IMR-90 (cell line): ENCODE measurements around the gene NKIRAS1. TPM values are rescaled to one million over a fixed set of nuclear protein-coding genes. Genes with fewer than 3 reads are reported as not detected.

Experiments used
- ATAC-seq: fragments of 200-7000 bp; cut with Tn5 transposase; 2 replicates; pipeline ENCODE4 v1.9.1; 2020; ENCODE audit warnings: low read depth, mild to moderate bottlenecking, moderate library complexity
- BruUV-seq: library from RNA; stranded (reverse); fragments of 400-500 nt; replicated peaks from 2 replicates; lab custom pipeline; 2021; lab: Mats Ljungman, UMichigan
- CTCF ChIA-PET: fragments of 300-600 bp; formaldehyde crosslinking; extraction: SDS; loops from one replicate; lab custom pipeline; 2021; ENCODE audit warnings: antibody characterized with exemption; lab: Yijun Ruan, JAX
- POLR2A ChIA-PET: fragments of 300-600 bp; sonication (Branson Sonifier 250); formaldehyde crosslinking; loops from one replicate; lab custom pipeline; 2022; ENCODE audit warnings: antibody characterized with exemption; ENCODE audit not compliant: unreplicated experiment; lab: Charles Lee
- DNase-seq: peaks from one replicate; pipeline ENCODE4 v3.0.0; 2013
- H2AFZ ChIP-seq: replicated peaks from 2 replicates; pipeline ENCODE3; 2013; ENCODE audit warnings: low read length, mild to moderate bottlenecking; ENCODE audit not compliant: poor library complexity
- H2AK5ac ChIP-seq: 2 replicates; pipeline ENCODE4 v1.6.1; 2013; ENCODE audit warnings: low read depth, low read length, inconsistent platforms
- H2AK9ac ChIP-seq: replicated peaks from 2 replicates; pipeline ENCODE3; 2013; ENCODE audit warnings: mild to moderate bottlenecking, low read depth, low read length, moderate library complexity; ENCODE audit not compliant: poor library complexity
- H2BK120ac ChIP-seq: 2 replicates; pipeline ENCODE4 v1.6.1; 2013; ENCODE audit warnings: low read depth, low read length, inconsistent platforms
- H2BK15ac ChIP-seq: 3 replicates; pipeline ENCODE4 v1.6.1; 2013; ENCODE audit warnings: low read depth, low read length, inconsistent platforms
- H2BK20ac ChIP-seq: 2 replicates; pipeline ENCODE4 v1.6.1; 2013; ENCODE audit warnings: low read depth, mild to moderate bottlenecking, inconsistent platforms, low read length, moderate library complexity
- H2BK5ac ChIP-seq: 2 replicates; pipeline ENCODE4 v1.6.1; 2013; ENCODE audit warnings: mild to moderate bottlenecking, low read depth, low read length, inconsistent platforms; ENCODE audit not compliant: poor library complexity, severe bottlenecking
- H3K14ac ChIP-seq: replicated peaks from 2 replicates; pipeline ENCODE4 v1.6.1; 2013; ENCODE audit warnings: low read depth, low read length, inconsistent platforms
- H3K18ac ChIP-seq: 2 replicates; pipeline ENCODE4 v1.6.1; 2013; ENCODE audit warnings: low read depth, low read length, control low read depth
- H3K23ac ChIP-seq: 2 replicates; pipeline ENCODE4 v1.6.1; 2013; ENCODE audit warnings: low read depth, low read length, inconsistent platforms
- H3K27ac ChIP-seq: 2 replicates; pipeline ENCODE4 v1.5.1; 2013; ENCODE audit warnings: mild to moderate bottlenecking, control low read depth, low read length; ENCODE audit not compliant: insufficient read depth
- H3K27me3 ChIP-seq: 2 replicates; pipeline ENCODE4 v1.6.1; 2013; ENCODE audit warnings: low read length; ENCODE audit not compliant: control insufficient read depth, insufficient read depth
- H3K36me3 ChIP-seq: 2 replicates; pipeline ENCODE4 v1.6.1; 2013; ENCODE audit warnings: low read length, mixed read lengths; ENCODE audit not compliant: control insufficient read depth, insufficient read depth
- H3K4ac ChIP-seq: 2 replicates; pipeline ENCODE4 v1.6.1; 2013; ENCODE audit warnings: low read depth, low read length, inconsistent platforms
- H3K4me1 ChIP-seq: 2 replicates; pipeline ENCODE4 v1.6.1; 2013; ENCODE audit warnings: low read length, mixed read lengths; ENCODE audit not compliant: control insufficient read depth, insufficient read depth
- H3K4me2 ChIP-seq: 2 replicates; pipeline ENCODE4 v1.6.1; 2013; ENCODE audit warnings: low read depth, mild to moderate bottlenecking, control low read depth, low read length, moderate library complexity
- H3K4me3 ChIP-seq: 2 replicates; pipeline ENCODE4 v1.5.1; 2013; ENCODE audit warnings: low read depth, mild to moderate bottlenecking, control low read depth, low read length, moderate library complexity; ENCODE audit not compliant: insufficient read depth
- H3K56ac ChIP-seq: 2 replicates; pipeline ENCODE4 v1.6.1; 2013; ENCODE audit warnings: low read length, inconsistent platforms; ENCODE audit not compliant: insufficient read depth; ENCODE audit errors: extremely low read depth
- H3K79me1 ChIP-seq, 2 experiments: 2 replicates each; pipeline ENCODE4 v1.6.1; 2013; ENCODE audit warnings: low read length in 2 of 2, inconsistent platforms in 1 of 2, low read depth in 1 of 2
- H3K9ac ChIP-seq: 2 replicates; pipeline ENCODE4 v1.6.1; 2013; ENCODE audit warnings: low read depth, low read length, control low read depth
- H3K9me1 ChIP-seq: 2 replicates; pipeline ENCODE4 v1.6.1; 2013; ENCODE audit warnings: low read length, inconsistent platforms; ENCODE audit not compliant: insufficient read depth
- H3K9me3 ChIP-seq: 2 replicates; pipeline ENCODE4 v1.6.1; 2013; ENCODE audit warnings: low read length; ENCODE audit not compliant: control insufficient read depth, insufficient read depth
- H4K20me1 ChIP-seq: 2 replicates; pipeline ENCODE4 v1.6.1; 2013; ENCODE audit warnings: low read length, inconsistent platforms; ENCODE audit not compliant: insufficient read depth
- H4K5ac ChIP-seq: 2 replicates; pipeline ENCODE4 v1.6.1; 2013; ENCODE audit warnings: mild to moderate bottlenecking, low read depth, low read length, control low read depth
- H4K8ac ChIP-seq, 2 experiments: 2 replicates each; pipeline ENCODE4 v1.6.1; 2013; ENCODE audit warnings: low read depth in 2 of 2, low read length in 2 of 2, control low read depth in 1 of 2, inconsistent platforms in 1 of 2
- H4K91ac ChIP-seq: 2 replicates; pipeline ENCODE4 v1.6.1; 2013; ENCODE audit warnings: low read depth, low read length, inconsistent platforms; ENCODE audit not compliant: insufficient read depth
- BHLHE40 ChIP-seq: fragments of 150-350 bp; IDR thresholded peaks from 2 replicates; pipeline ENCODE4 v1.6.1; 2016; ENCODE audit warnings: mild to moderate bottlenecking, low read depth, low read length
- CEBPB ChIP-seq: IDR thresholded peaks from 2 replicates; pipeline ENCODE4 v1.6.1; 2012; ENCODE audit warnings: low read depth, low read length, improper control_type of control experiment
- CHD1 ChIP-seq: IDR thresholded peaks from 2 replicates; pipeline ENCODE4 v1.6.1; 2012; ENCODE audit warnings: low read depth, low read length, improper control_type of control experiment
- FOS ChIP-seq: fragments of 150-350 bp; IDR thresholded peaks from 2 replicates; pipeline ENCODE4 v1.6.1; 2016; ENCODE audit warnings: low read depth, low read length
- MAFK ChIP-seq: IDR thresholded peaks from 2 replicates; pipeline ENCODE4 v1.6.1; 2012; ENCODE audit warnings: low read depth, low read length, improper control_type of control experiment
- MAZ ChIP-seq: IDR thresholded peaks from 2 replicates; pipeline ENCODE4 v1.6.1; 2012; ENCODE audit warnings: low read depth, mild to moderate bottlenecking, low read length, improper control_type of control experiment, moderate library complexity, borderline replicate concordance
- MXI1 ChIP-seq: IDR thresholded peaks from 2 replicates; pipeline ENCODE4 v1.6.1; 2012; ENCODE audit warnings: low read depth, mild to moderate bottlenecking, low read length, moderate library complexity, borderline replicate concordance
- POLR2A ChIP-seq: IDR thresholded peaks from 2 replicates; pipeline ENCODE4 v1.6.1; 2012; ENCODE audit warnings: mild to moderate bottlenecking, low read depth, low read length
- RAD21 ChIP-seq: IDR thresholded peaks from 2 replicates; pipeline ENCODE4 v1.6.1; 2012; ENCODE audit warnings: low read length, improper control_type of control experiment
- RCOR1 ChIP-seq: IDR thresholded peaks from 2 replicates; pipeline ENCODE4 v1.6.1; 2012; ENCODE audit warnings: mild to moderate bottlenecking, low read length, improper control_type of control experiment; ENCODE audit not compliant: insufficient replicate concordance
- RFX5 ChIP-seq: IDR thresholded peaks from 2 replicates; pipeline ENCODE4 v1.8.0; 2012; ENCODE audit warnings: low read depth, mild to moderate bottlenecking, low read length, moderate library complexity
- WGBS, 2 experiments: methylation state at CpG; one replicate each; pipeline versions ENCODE4 v1.1.5 to v1.1.7; 2013; ENCODE audit warnings: missing lambda C conversion rate in 2 of 2; ENCODE audit not compliant: insufficient read length in 1 of 2; ENCODE audit errors: extremely low coverage in 2 of 2; 5-methylcytosine and 5-hydroxymethylcytosine counted together
- dilution Hi-C: fragments of 300-500 bp; cut with HindIII; formaldehyde crosslinking; loops from one replicate; pipeline ENCODE4 v1.14.3; 2018; ENCODE audit warnings: low sequenced_read_pairs; ENCODE audit not compliant: unreplicated experiment
- in situ Hi-C: fragments of 300-500 bp; cut with MboI; formaldehyde crosslinking; loops from 3 replicates; pipeline ENCODE4 v1.14.3; 2019; ENCODE audit warnings: low sequenced_read_pairs, inconsistent platforms, mixed read lengths
- intact Hi-C: fragments of 100-400 bp; cut with micrococcal nuclease; formaldehyde crosslinking; loops from 2 replicates; pipeline ENCODE4 v1.10.0; 2022
- polyA plus RNA-seq, 3 experiments: library from polyadenylated mRNA; depleted of rRNA; stranded (reverse); fragments of >200 nt; gene quantifications; 2 replicates each; pipeline ENCODE4 v1.2.3, GENCODE V29; 2012; ENCODE audit warnings: low replicate concordance in 1 of 3
- total RNA-seq: library from RNA; depleted of rRNA; stranded (reverse); fragments of >200 nt; gene quantifications from 2 replicates; pipeline ENCODE4 v1.2.3, GENCODE V29; 2012
- TF ChIP-seq, protein P1 (sequence below): conservative IDR thresholded peaks from 2 replicates; pipeline ENCODE4 v1.5.1; 2012; ENCODE audit warnings: mild to moderate bottlenecking, low read depth, low read length, improper control_type of control experiment
- TF ChIP-seq, protein P2 (sequence below): fragments of 150-350 bp; IDR thresholded peaks from 2 replicates; pipeline ENCODE4 v1.6.1; 2017; ENCODE audit warnings: mild to moderate bottlenecking, antibody characterized with exemption, low read length, low read depth
- TF ChIP-seq, protein P3 (sequence below): fragments of 150-350 bp; IDR thresholded peaks from 2 replicates; pipeline ENCODE4 v1.6.1; 2016; ENCODE audit warnings: low read depth, mild to moderate bottlenecking, low read length, moderate library complexity, borderline replicate concordance

Gene NKIRAS1
- total and polyA plus RNA-seq, 2 of the 4 experiments (the other 2 are of a cell fraction): 6.1 to 6.8 TPM

DNA sequence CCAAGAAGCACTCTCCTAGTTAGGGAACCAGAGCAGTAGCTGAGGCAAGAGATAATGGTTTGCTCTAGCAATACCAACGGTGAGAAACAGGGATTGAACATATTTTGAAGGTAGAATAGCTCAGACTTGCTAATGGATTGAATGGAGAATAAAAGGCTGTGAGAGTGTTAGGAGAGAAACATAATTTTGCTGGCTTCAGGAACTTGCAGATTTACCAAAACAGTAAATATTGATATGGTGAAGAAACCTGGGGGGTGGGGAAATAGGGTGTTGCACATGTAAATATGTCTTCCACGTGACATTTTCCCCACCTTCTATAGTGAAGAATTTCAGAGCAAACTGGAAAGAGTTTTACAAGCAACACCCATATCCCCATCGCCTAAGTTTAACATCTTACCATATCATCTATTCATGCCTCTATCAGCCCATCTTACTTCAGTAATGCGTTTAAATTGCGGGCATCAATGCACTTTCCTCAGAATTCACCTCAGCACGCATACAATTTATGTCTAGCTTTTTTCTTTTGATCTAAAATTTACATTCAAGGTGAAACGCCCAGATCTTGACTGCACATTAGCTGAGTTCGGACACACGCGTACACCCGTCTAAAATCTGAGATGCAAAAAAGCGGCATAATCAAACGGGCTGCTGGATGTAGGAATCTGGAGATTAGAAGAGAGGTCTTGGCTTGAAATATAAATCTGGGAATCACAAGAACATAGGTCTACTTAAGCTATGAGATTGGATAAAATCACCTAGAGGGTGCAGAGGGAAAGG lies 27.4 kb upstream of the NKIRAS1 start:
- Histone ChIP-seq H2AFZ (peak overlapping the region; percentile 56), H2AK9ac (no peak overlapping the region), H3K27me3 (no peaks in the 10 kb centered on the region), H3K4ac (no peak overlapping the region), H2BK120ac (peak overlapping the region; percentile 10; the same call in 1 of the 2 replicates), H2BK5ac (no peak overlapping the region), H3K56ac (no peak overlapping the region), H4K5ac (no peak overlapping the region), H3K4me3 (peak overlapping the region; percentile 93), H3K23ac (peak overlapping the region; percentile 6), H3K36me3 (no peaks in the 10 kb centered on the region; the same call in 1 of the 2 replicates), H2BK20ac (no peak overlapping the region), H2AK5ac (no peak overlapping the region), H3K9me3 (no peaks in the 10 kb centered on the region), H3K14ac (peak overlapping the region; percentile 14; the same call in 1 of the 2 replicates), H4K20me1 (peaks cover 30% of the 10 kb centered on the region), H3K4me1 (peaks cover 11% of the 10 kb centered on the region), H3K79me1 (peaks cover 9 to 28% of the 10 kb centered on the region in 2 experiments; a peak in 3 of 4 replicates), H2BK15ac (no peak overlapping the region; the same call in 2 of the 3 replicates), H3K9ac (peak overlapping the region; percentile 85; the same call in 1 of the 2 replicates), H3K4me2 (peak overlapping the region; percentile 66), H3K18ac (no peak overlapping the region), H4K91ac (no peak overlapping the region), H3K9me1 (peaks cover 3% of the 10 kb centered on the region; the same call in 1 of the 2 replicates), H4K8ac (no peak overlapping the region; a peak in 1 of 4 replicates), H3K27ac (peak overlapping the region; percentile 84; the same call in 1 of the 2 replicates)
- dilution Hi-C loops: no loop called here
- in situ Hi-C loops: no loop called here
- 37% methylated on average over 8 of the region's 13 CpGs; no CpG with 5 or more reads in 1 of the 2 experiments for WGBS, 2 experiments
- TF ChIP-seq CEBPB (no peak), BHLHE40 (no peak), CHD1 (no peak), MAFK (no peak), MXI1 (no peak), FOS (no peak), RFX5 (no peak), RCOR1 (no peak), RAD21 (no peak), POLR2A (no peak), MAZ (no peak)
- TF ChIP-seq, protein P1, sequence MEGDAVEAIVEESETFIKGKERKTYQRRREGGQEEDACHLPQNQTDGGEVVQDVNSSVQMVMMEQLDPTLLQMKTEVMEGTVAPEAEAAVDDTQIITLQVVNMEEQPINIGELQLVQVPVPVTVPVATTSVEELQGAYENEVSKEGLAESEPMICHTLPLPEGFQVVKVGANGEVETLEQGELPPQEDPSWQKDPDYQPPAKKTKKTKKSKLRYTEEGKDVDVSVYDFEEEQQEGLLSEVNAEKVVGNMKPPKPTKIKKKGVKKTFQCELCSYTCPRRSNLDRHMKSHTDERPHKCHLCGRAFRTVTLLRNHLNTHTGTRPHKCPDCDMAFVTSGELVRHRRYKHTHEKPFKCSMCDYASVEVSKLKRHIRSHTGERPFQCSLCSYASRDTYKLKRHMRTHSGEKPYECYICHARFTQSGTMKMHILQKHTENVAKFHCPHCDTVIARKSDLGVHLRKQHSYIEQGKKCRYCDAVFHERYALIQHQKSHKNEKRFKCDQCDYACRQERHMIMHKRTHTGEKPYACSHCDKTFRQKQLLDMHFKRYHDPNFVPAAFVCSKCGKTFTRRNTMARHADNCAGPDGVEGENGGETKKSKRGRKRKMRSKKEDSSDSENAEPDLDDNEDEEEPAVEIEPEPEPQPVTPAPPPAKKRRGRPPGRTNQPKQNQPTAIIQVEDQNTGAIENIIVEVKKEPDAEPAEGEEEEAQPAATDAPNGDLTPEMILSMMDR: no peak
- TF ChIP-seq, protein P2, sequence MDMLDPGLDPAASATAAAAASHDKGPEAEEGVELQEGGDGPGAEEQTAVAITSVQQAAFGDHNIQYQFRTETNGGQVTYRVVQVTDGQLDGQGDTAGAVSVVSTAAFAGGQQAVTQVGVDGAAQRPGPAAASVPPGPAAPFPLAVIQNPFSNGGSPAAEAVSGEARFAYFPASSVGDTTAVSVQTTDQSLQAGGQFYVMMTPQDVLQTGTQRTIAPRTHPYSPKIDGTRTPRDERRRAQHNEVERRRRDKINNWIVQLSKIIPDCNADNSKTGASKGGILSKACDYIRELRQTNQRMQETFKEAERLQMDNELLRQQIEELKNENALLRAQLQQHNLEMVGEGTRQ: no peak
- TF ChIP-seq, protein P3, sequence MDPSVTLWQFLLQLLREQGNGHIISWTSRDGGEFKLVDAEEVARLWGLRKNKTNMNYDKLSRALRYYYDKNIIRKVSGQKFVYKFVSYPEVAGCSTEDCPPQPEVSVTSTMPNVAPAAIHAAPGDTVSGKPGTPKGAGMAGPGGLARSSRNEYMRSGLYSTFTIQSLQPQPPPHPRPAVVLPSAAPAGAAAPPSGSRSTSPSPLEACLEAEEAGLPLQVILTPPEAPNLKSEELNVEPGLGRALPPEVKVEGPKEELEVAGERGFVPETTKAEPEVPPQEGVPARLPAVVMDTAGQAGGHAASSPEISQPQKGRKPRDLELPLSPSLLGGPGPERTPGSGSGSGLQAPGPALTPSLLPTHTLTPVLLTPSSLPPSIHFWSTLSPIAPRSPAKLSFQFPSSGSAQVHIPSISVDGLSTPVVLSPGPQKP: no peak
- DNase-seq: no peak
- BruUV-seq: no TSS peak
- intact Hi-C loops: loop anchor here (10.0 kb wide), 1 partner anchor 659 kb away; no protein-coding TSS in a partner anchor
- ChIA-PET POLR2A (interaction anchor here (0.5 kb wide), 1 partner anchor 69 kb away, joined by 3 read pairs; no protein-coding TSS in a partner anchor), CTCF (no interaction called here)
- ATAC-seq: no peak
